GM12875 (cell line): ENCODE data around the gene NR3C1.

Experiments used
- H3K4me3 ChIP-seq: one replicate; pipeline ENCODE4 v1.5.1; 2011; ENCODE audit warnings: low read depth, low read length, control low read depth
- TF ChIP-seq, protein P1 (sequence below): IDR thresholded peaks from 2 replicates; pipeline ENCODE4 v1.5.1; 2011; ENCODE audit warnings: low read depth, mild to moderate bottlenecking, control low read depth, inconsistent platforms, low read length, moderate library complexity, borderline replicate concordance; ENCODE audit not compliant: insufficient read depth

Gene NR3C1

GRCh38 chr5:143433670-143434069 is 30.2 kb upstream of the NR3C1 start:
- peak overlapping the region; percentile 49 for H3K4me3 ChIP-seq
- TF ChIP-seq, protein P1, sequence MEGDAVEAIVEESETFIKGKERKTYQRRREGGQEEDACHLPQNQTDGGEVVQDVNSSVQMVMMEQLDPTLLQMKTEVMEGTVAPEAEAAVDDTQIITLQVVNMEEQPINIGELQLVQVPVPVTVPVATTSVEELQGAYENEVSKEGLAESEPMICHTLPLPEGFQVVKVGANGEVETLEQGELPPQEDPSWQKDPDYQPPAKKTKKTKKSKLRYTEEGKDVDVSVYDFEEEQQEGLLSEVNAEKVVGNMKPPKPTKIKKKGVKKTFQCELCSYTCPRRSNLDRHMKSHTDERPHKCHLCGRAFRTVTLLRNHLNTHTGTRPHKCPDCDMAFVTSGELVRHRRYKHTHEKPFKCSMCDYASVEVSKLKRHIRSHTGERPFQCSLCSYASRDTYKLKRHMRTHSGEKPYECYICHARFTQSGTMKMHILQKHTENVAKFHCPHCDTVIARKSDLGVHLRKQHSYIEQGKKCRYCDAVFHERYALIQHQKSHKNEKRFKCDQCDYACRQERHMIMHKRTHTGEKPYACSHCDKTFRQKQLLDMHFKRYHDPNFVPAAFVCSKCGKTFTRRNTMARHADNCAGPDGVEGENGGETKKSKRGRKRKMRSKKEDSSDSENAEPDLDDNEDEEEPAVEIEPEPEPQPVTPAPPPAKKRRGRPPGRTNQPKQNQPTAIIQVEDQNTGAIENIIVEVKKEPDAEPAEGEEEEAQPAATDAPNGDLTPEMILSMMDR: no peak

DNA sequence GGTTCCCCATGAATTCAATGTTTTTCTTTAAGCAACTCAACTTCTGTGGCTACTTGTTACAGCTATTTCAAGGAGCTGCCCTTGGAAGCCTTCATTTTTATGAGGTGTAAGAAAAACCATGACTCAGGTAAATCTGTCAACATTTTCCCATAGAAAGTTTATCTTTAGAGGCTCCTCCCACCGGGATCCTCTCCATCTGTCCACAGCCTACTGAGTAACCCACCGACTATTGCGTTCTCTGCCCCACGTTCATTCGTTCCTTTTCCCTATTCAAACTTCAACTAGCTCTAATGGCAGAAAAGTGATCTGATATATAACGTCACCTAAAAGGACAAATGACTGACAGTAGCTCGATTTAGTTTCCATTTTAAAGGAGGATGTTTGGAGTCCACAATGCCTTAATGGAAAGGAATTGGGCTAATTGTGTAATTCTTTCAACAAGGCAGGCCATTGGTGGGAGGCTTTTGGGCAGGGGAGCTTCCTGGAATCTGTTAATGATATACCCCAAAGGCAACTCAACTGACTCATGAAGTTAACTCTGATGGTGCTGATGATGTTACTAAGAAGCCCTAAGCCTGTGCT is 29.3 kb upstream of the NR3C1 start:
- TF ChIP-seq, protein P1: no peak

DNA sequence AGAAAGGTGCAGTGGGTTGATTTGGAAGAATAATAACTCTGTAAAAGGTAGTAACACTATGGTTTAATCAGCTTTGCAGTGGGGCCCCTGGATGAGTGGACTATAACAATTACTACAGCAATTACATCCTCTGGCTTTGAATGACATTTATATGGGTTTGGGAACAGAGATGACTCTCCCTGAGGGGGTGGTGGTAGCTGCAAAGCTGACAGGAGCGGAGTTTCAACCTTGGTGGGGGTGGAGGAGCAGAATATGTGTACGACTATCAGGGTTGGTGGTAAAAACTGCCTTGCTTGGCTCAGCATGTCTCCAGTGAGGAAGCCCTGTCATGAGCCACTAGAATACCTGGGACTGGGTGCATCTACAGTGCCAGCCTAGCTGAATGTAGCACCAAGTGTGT is 28.3 kb upstream of the NR3C1 start:
- H3K4me3 ChIP-seq: peak overlapping the region; percentile 3
- TF ChIP-seq, protein P1: no peak

More for the DNA sequence above, 29.3 kb upstream of the NR3C1 start:
- peak overlapping the region; percentile 12 for H3K4me3 ChIP-seq

- H3K4me3 ChIP-seq: no peak overlapping the region
Observed at GRCh38 chr5:143428738-143429420, 25.4 kb upstream of the NR3C1 start.

DNA sequence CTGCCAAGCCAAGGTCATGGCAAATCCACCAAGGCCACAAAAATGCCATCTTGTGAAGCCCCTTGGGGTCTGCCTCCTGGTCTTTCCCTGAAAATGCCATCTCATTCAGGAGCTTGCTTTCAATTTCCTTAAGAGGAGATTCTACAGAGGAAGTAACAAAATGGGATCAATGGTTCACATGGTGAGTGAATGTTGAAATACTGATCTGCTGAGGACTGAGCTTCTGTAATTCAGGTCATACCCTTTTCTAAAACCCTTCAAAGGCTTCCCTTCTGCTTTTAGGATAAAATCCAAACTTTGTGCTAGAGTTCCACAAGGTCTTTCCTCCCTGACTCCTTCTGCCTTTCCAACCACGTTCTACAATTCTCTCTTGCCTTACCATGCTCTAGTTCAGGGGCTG is 24.7 kb upstream of the NR3C1 start:
- no peak overlapping the region for H3K4me3 ChIP-seq
- TF ChIP-seq, protein P1: no peak

More at GRCh38 chr5:143428738-143429420, 25.4 kb upstream of the NR3C1 start:
- TF ChIP-seq, protein P1: no peak

DNA sequence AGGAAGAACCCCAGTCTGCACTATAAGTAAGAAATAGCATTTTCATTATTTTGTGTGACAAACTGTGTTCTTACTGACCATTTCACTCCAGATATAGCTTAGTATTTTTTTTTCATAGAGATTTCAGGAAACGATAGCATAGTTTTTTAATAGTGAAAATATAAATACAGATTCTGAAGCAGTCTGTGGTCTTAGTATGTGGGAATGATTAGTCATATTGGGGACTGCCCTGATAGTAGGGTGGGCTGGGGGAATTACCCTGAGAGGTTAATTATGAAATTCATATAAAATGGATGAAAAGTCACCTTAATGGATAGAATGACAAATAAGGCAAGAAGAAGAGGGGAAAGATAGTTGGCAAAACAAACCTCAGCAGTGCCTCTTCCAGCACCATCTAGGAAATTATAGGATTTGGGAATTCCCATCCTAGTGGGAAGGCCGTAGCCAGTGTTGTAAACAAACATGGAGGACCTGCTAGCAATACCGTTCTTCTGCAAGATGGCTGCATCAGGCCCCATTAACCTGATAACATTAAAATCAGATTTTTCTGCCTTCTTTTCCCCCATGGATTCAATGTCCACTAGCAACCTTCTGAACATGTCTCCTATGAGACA is 23.7 kb upstream of the NR3C1 start:
- H3K4me3 ChIP-seq: no peak overlapping the region
- TF ChIP-seq, protein P1: no peak
